ENCODE data around the gene SMAD6. TPM values are rescaled to one million over a fixed set of nuclear protein-coding genes. Genes with fewer than 3 reads are reported as not detected.

Gene SMAD6
- total RNA-seq, 1 donor from 2014 or later = 16.2 TPM

- no peak for DNase-seq
These were observed 2.2 kb downstream of the SMAD6 start for GRCh38 chr15:66704019-66704802.

- no peak for DNase-seq
These were observed 2.7 kb downstream of the SMAD6 start for GRCh38 chr15:66704803-66705153.

GRCh38 chr15:66705277-66706146 lies 3.5 kb downstream of the SMAD6 start:
- no peak for DNase-seq

- no peak for DNase-seq
These were observed 4.2 kb downstream of the SMAD6 start for GRCh38 chr15:66706225-66706732.

GRCh38 chr15:66706840-66707239 lies 4.8 kb downstream of the SMAD6 start:
- DNase-seq = no peak

- DNase-seq = no peak
These were observed 5.5 kb downstream of the SMAD6 start for GRCh38 chr15:66707310-66708082.

- DNase-seq = no peak
These were observed 6.4 kb downstream of the SMAD6 start for GRCh38 chr15:66708389-66708788.

- no peak for DNase-seq
These were observed 7.8 kb downstream of the SMAD6 start for GRCh38 chr15:66709884-66710283.

- no peak for DNase-seq
These were observed 9.2 kb downstream of the SMAD6 start for GRCh38 chr15:66711260-66711659.

- no peak for DNase-seq
These were observed 9.8 kb downstream of the SMAD6 start for GRCh38 chr15:66711862-66712261.

- DNase-seq = no peak
These were observed 11.9 kb downstream of the SMAD6 start for GRCh38 chr15:66713843-66714508.

- no peak for DNase-seq
These were observed 12.5 kb downstream of the SMAD6 start for GRCh38 chr15:66714543-66714981.

GRCh38 chr15:66715181-66715624 lies 13.2 kb downstream of the SMAD6 start:
- no peak for DNase-seq

GRCh38 chr15:66715720-66716655 lies 14.0 kb downstream of the SMAD6 start:
- no peak for DNase-seq

- DNase-seq = no peak
These were observed 14.6 kb downstream of the SMAD6 start for GRCh38 chr15:66716656-66717020.

- DNase-seq = no peak
These were observed 16.4 kb downstream of the SMAD6 start for GRCh38 chr15:66718220-66718988.

GRCh38 chr15:66719471-66719870 lies 17.4 kb downstream of the SMAD6 start:
- no peak for DNase-seq

- DNase-seq = no peak
These were observed 18.4 kb downstream of the SMAD6 start for GRCh38 chr15:66720206-66721010.

GRCh38 chr15:66721020-66721419 lies 19.0 kb downstream of the SMAD6 start:
- DNase-seq = no peak

Data from skin of body (tissue), 2 donors.